Fibroblast of peridontal ligament (primary cell): Measurements from ENCODE around the gene ZNF587.

Experiments
- DNase-seq: peaks from one replicate; pipeline ENCODE4 v3.0.0-alpha.2; 2010; ENCODE audit errors: extremely low read depth

Gene ZNF587

DNA sequence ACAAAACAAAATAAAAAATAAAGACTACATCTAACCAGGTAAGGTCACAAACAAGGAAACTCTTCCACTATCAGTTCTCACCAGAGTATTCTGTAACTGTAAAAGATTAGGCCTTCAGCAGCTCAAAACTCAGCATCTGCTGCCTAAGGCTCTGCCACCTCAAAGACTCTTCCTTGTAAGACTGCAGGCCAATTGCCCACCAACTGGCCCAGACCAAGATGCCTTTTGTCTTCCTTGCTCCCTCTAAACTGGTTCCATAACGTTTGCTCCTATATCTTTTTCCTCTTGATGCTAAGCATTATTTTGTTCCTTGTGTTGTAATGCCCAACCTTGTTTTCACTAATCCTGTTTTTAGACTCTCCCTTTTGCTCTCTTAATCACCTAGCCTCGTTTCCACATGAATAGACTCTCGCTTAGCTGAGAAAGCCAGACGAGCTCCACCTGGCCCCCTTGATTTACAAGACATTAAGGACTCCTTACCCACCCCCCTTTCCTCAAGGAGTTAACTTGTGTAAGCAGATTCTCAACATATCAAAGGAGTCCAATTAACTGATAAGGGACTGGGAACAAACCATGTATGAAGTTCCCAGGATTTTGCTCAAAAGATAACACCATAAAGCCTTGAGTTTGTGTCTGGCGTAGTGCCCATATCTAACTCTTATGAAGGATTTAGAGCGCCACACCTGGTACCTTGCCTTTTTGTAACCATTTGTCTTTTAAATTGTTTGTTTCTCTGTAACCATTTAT is 37.7 kb downstream of the ZNF587 start:
- no peak for DNase-seq

GRCh38 chr19:57888107-57888559 is 38.5 kb downstream of the ZNF587 start:
- DNase-seq: peak; percentile 22

GRCh38 chr19:57888560-57889231 is 39.0 kb downstream of the ZNF587 start, which contains the start of gene ZNF814:
ZNF814 (minus strand) TSS chr19:57889037; CDS start chr19:57888802, 235 bp downstream.
- DNase-seq: peak; percentile 86

GRCh38 chr19:57890706-57891105 is 41.0 kb downstream of the ZNF587 start:
- DNase-seq: peak; percentile 28

- DNase-seq: no peak
Observed at GRCh38 chr19:57900311-57900710, 50.7 kb downstream of the ZNF587 start.

- DNase-seq: no peak
Observed at GRCh38 chr19:57903618-57904184, 54.0 kb downstream of the ZNF587 start.

DNA sequence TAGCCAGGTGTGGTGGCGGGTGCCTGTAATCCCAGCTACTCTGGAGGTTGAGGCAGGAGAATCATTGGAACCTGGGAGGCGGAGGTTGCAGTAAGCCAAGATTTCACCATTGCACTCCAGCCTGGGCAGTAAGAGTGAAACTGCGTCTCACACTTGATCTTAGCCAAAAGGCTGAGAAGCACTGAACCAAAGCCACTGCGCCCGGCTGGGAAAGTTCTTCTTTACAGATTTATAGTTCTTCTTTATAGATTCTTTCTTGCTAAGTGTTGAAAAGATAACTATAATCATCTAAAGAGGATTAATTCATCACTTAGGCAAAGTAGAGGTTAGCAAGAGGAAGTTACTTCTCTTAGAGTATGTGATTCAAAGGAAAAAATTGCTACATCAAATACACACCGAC is 55.6 kb downstream of the ZNF587 start:
- DNase-seq: no peak

DNA sequence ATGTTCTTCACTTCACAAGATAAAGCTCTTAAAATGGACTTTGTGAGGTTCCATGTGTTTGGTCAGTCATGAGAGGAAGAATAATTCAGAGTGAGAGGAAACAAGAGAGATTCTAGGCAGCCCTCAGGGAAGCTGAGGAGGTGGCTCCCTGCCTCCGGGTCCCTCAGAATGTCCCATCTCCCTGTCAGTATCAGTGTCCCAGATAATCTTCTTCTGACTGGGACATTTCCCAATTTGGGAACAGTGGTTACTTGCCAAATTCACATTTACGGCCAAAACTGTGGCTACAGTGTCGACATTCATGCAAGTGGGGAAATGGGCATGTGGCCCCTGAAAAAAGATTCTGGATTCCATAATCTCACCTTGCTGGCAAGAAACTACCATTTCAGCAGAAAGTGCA is 57.7 kb downstream of the ZNF587 start:
- DNase-seq: no peak

DNA sequence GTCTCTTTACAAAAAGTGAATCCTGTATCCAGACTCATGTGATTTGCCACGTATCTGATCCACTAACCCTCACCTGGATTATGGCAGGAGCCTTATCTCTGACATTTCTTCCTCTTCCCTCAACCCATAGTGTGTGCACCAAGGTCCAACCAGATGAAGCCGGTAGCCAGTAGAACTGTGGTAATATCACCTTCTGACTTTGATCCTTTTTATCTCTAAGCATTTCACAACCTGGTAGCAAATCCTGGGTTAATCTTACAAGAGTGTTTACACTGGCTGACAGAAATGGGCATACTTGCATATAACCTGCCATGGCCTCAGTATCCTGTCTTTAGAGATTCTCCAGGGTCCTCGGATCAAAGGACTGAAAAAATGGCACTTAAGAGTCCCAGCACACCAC is 64.9 kb downstream of the ZNF587 start:
- DNase-seq: no peak
